NCI-H82 (cell line): ENCODE measurements around the gene RASAL3.
"Not testable (repeated sequence)": the region's sequence is repeated elsewhere in the genome, so short reads cannot be mapped to it uniquely, and the experiment has no call there.

Experiments used
- DNase-seq: peaks from one replicate; lab custom pipeline; 2025; lab: John Stamatoyannopoulos, UW

RASAL3 gene

GRCh38 chr19:15464394-15465385 is at the start of gene RASAL3:
TSS of gene RASAL3 (minus strand) at chr19:15464544. CDS start at chr19:15464358, 186 bp downstream.
- DNase-seq = no peak

DNA sequence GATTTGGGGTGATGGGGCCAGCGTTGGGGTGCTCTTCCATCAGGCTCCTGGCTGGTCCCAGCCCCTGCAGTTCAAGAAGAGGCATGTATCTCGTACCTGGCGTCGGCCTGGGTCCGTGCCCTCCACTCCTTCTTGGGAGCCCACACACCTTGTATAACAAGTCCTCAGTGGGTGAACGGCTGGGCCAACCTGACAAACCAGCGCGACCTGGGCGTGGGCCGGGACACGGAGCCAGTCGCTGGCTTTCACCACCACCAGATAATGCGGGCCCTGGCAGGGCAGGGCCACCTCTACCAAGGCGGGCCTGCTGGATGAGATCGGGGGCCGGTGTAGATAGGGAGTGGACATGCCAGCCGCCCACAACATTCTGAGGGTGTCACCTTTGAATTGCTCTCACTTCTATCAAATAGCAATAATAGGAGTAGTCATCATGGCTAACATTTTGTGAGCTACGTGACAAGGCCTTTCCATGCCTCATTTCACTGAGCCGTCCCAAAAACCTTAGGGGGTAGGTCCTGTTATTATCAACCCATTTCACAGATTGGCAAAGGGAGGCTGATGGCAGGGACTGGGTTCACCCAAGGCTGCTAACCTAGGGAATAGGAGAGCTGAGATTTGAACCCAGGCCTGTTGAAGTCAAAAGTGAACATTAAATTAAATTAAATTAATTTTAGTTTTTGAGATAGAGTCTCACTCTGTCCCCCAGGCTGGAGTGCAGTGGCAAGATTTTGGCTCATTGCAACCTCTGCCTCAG is 47.5 kb upstream of the RASAL3 start:
- DNase-seq = no peak

DNA sequence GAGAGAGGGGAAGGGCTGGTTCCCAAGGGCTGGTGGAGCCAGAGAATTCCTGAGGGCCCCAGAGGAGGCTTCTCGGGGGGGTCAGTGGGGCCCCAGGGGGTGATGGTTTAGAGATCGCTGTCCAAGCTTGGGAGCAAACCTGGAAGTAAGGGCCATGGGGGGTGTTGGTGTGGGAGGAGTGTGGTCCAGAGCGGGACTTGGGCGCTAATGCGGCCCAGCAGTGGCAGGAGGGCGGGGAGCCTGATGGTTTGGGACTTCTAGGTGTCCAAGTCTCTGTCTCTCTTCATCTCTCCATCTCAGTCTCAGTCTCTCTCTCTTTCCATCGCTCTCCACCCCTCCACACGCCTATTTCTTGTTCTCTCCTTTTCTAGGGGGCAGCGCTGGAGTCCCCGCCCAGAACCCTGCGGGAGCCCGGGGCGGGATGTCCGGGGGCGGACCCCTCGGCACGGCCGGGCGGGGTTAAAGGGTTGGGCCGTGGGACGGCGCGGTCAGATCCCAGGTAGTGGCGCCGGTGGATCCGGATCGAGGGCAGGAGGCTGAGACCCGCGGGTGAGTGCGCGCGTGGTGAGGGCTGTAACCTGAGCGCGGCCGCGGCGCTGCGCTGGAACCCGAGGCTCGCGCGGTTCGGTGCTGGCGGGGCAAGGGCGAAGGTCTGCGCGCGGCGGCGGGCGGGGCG is 43.8 kb upstream of the RASAL3 start, which contains the start of gene CYP4F22:
Gene CYP4F22, plus strand, starts transcription at position 491 of the 676 bp plus-strand sequence. CDS start 16,812 bp downstream, outside the sequence.
- DNase-seq = no peak

- DNase-seq = no peak
Observed at GRCh38 chr19:15507068-15508034, 43.0 kb upstream of the RASAL3 start.

DNA sequence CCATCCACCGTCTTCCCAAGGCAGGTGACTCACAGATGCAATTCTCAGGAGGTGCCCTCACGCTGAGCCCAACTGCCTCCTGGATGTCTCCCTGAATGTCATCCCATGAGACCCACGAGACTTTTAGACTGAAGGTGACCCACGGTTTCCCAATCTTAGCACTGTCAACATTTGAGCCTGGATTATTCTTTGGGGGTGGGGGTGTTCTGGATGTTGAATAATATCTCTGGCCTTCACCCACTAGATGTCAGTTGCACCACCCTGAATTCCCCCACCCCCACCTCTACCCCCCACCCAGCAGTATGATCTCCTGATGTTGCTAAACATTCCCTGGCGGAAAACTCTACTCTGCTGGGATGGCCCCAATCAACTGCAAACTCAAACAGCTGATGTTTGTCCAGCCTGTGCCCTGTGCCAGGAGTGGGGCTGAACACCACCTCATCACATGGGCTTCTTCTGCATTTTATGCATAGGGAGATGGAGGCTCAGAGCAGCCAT is 41.8 kb upstream of the RASAL3 start:
- DNase-seq = no peak

- no peak for DNase-seq
Observed at GRCh38 chr19:15502264-15502663, 37.9 kb upstream of the RASAL3 start.

- no peak for DNase-seq
Observed at GRCh38 chr19:15501596-15501995, 37.3 kb upstream of the RASAL3 start.

- DNase-seq = peak; percentile 41
Observed at GRCh38 chr19:15498910-15499309, 34.6 kb upstream of the RASAL3 start.

DNA sequence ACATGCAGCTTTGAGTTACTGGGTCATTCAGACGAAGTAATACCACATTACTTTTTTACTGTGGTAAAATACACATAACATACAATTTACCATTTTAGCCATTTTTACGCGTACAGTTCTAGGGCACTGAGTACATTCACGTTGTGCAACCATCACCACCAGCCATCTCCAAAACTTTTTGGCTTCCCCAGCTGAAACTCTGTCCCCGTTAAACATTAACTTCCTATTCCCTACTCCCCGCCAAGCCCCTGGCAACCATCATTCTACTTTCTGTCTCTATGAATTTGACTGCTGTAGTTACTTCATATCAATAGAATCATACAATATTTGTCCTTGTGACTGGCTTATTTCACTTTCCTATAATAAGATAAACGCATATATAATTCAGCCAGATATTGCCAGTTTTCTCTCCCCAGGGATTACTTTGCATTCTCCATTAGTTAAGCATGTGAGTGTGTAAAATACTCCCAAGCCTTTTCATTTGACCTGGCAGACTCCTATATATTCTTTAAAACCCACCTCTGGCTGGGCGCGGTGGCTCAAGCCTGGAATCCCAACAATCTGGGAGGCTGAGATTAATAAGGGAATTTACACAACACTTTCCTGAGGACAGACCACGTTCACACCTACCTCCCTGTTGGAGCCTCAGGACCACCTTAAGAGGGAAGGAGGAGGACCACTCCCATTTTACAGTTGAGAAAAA is 34.0 kb upstream of the RASAL3 start:
- no peak for DNase-seq

DNA sequence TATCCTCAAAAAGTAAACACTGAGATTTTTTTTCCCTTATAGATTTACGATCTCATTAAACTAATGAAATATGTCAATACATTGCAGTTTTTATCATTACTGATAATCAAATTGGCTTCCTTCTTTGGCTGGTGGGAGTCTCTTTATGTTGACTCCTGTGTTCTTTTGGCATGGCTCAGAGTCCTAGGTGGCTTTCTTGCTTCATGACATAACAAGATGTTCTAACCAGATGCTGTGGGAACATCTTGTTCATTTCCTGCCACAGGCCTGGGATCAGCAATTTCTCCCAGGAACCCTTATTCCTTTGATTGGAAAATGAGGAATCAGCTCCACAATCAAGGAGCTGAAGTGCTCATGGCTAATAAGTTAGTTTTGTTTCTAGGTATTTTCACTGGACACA is 30.8 kb upstream of the RASAL3 start:
- DNase-seq = no peak

- no peak for DNase-seq
Observed at GRCh38 chr19:15488489-15489226, 24.3 kb upstream of the RASAL3 start.

DNA sequence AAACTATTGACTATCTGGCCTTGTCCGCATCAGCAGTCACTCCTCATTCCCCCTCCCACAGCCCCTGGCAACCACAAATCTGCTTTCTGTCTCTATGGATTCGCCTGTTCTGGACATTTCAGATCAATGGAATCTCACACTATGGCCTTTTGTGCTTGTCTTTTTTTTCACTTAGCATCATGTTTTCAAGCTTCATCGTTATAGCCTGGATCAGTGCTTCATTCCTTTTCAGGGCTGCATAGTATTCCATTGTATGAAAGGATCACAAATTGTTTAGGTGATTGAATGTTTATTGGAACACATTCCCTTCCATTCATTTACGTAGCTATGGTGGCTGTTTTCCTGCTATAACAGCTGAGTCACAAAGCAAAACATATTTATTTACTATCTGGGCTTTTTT is 22.7 kb upstream of the RASAL3 start:
- no peak for DNase-seq

DNA sequence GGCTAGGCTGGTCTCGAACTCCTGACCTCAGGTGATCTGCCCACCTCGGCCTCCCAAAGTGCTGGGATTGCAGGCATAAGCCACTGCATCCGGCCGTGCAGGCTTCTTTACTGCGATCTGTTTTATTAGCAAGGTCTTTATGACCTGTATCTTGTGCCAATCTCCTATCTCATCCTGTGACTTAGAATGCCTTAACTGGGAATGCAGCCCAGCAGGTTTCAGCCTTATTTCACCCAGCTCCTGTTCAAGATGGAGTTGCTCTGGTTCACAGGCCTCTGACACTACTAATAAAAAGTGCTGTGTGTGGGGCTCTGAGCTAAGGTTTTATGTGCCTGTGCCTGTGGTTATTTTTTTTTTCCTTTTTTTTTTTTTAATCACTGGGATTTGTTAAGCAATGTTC is 21.4 kb upstream of the RASAL3 start:
- not testable (repeated sequence) for DNase-seq

DNA sequence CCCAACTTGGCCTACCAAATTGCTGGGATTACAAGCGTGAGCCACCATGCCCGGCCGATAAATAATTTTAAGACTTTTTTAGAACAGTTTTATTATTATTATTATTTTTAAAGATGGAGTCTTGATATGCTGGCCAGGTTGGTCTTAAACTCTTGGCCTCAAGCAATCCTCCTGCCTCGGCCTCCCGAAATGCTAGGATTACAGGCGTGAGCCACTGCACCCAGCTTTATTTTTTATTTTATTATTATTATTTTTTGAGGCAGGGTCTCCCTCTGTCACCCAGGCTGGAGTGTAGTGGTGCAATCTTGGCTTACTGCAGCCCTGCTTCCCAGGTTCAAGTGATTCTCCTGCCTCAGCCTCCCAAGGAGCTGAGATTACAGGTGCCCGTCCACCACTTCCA is 16.7 kb upstream of the RASAL3 start:
- not testable (repeated sequence) for DNase-seq

DNA sequence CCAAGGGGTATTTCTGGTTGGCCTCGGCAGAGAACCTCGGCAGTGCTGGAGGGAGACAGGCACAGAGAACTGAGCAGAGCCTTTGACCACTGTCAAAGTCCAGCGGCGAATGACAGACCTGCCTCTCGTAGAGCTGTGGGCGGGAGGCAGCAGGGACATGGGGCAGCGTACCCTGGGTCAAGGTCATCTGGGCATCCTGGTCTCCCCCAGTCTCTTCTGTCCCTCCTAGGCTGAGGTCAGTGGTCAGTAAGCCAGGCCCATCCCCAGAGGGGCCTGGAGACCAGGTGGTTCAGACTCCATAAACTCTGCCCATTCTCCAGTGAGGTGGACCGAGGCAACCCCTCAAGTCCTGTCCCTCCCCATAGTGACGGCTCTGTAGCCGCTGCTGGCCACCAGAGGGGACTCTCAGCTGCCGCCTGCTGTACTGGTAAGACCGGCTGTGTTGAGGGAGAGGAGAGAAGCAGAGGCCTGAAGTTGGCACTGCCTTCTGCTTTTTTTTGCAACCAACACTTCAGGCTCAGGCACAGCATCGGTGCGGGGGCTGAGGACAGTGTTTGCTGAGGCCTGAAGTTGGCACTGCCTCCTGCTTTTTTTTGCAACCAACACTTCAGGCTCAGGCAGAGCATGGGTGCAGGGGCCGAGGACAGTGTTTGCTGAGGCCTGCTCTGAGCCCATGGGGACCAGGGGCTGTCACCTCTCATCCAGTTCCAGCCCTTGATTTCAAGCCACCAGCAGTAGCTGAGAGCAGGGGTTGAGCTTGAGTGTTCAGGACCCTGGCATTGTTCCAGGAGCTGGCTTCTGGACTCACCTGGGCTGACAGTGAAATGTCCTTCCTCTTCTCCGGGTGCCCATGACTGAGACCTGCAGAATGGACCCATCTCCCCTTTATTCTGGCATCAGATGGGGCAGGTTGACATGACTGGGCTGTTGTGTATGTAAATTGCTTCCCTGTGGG is 15.3 kb upstream of the RASAL3 start, which contains the start of gene PGLYRP2:
Gene PGLYRP2, minus strand, starts transcription at position 111 of the 955 bp plus-strand sequence. CDS start 130 bp downstream, outside the sequence.
- peak; percentile 31 for DNase-seq

- DNase-seq = no peak
Observed at GRCh38 chr19:15476325-15476724, 12.0 kb upstream of the RASAL3 start.

DNA sequence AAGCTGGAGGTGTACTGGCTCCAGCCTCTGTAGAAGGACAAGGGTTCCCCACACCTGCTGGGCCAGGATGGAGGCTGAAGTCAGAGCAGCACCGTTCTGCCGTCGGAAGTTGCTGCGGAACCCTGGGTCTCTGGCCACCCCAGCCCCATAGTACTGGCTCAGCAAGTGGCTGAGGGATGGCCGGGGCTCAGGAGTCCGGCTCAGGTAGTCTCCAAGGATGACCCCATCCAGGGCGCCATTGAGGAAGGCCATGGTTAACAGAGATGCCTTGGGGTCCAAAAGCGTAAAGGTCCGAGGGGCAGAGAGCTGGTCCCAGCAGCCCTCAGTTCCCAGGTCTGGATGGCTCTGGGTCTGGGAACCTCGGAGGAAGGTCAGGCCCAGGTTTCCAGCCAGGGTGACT is 11.3 kb upstream of the RASAL3 start:
- DNase-seq = no peak

DNA sequence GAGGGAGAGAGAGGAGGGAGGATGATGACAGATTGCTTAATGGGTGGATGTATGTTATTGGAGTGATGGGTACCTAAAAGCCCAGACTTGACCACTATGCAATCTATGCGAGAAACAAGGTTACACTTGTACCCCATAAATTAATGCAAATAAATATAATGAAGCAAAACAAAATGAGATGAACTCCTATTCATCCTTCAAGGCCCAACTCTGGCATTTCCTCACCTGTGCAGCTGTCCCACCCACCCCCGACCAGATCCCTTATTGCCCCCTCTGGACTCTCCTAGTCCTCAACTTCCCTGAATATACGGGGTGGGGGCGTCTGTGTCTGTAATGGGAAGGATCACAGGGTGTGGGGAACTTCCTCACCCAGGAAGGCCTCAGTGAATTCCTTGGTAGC is 10.8 kb upstream of the RASAL3 start:
- DNase-seq = no peak
